ENCODE measurements around the gene LSG1.

GRCh38 chr3:194633349-194634004 lies 38.5 kb downstream of the LSG1 start, which contains the start of gene TMEM44:
- TF ChIP-seq CTCF (IDR thresholded peaks at IDR 0.05) (peak; percentile 46 to 78 (median 56)), POLR2AphosphoS5 (IDR thresholded peaks at IDR 0.05) (peak; percentile 37 to 78 (median 75)), EP300 (IDR thresholded peaks at IDR 0.05; ENCODE audit: low read depth) (no peak), POLR2A (IDR thresholded peaks at IDR 0.05) (peak; percentile 70)

Data from transverse colon (tissue), 4 donors.